WTC11 (cell line): ENCODE results near the gene REPIN1. TPM values are rescaled to one million over a fixed set of nuclear protein-coding genes. Genes with fewer than 3 reads are reported as not detected.

Source experiments
- ATAC-seq: fragments of 200-7000 bp; cut with Tn5 transposase; 2 replicates; pipeline ENCODE4 v1.10.0; 2021; ENCODE audit warnings: mild to moderate bottlenecking, moderate library complexity
- CTCF ChIA-PET: fragments of 300-600 bp; sonication (Branson Sonifier 250); formaldehyde crosslinking; loops from one replicate; lab custom pipeline; 2021; ENCODE audit warnings: antibody characterized with exemption; lab: Charles Lee
- POLR2A ChIA-PET: fragments of 350-600 bp; sonication (Branson Sonifier 250); formaldehyde crosslinking; loops from one replicate; lab custom pipeline; 2021; ENCODE audit warnings: antibody characterized with exemption; lab: Charles Lee
- DNase-seq: peaks from one replicate; pipeline ENCODE4 v3.0.0; 2021; ENCODE audit warnings: low spot score
- H3K27ac Mint-ChIP-seq: 2 replicates; pipeline ENCODE4 v1.8.0; 2021; ENCODE audit warnings: mixed read lengths
- H3K27me3 Mint-ChIP-seq: 2 replicates; pipeline ENCODE4 v1.8.0; 2021; ENCODE audit warnings: low read depth, mild to moderate bottlenecking, moderate library complexity, mixed read lengths
- H3K36me3 Mint-ChIP-seq: 2 replicates; pipeline ENCODE4 v1.8.0; 2021; ENCODE audit warnings: mixed read lengths
- H3K4me1 Mint-ChIP-seq: 2 replicates; pipeline ENCODE4 v1.8.0; 2022; ENCODE audit warnings: mixed read lengths
- H3K4me3 Mint-ChIP-seq: 2 replicates; pipeline ENCODE4 v1.8.0; 2021; ENCODE audit warnings: mild to moderate bottlenecking, moderate library complexity, mixed read lengths
- H3K9me3 Mint-ChIP-seq: 2 replicates; pipeline ENCODE4 v1.8.0; 2021; ENCODE audit warnings: mixed read lengths
- ATF1 ChIP-seq: sonication (generic); formaldehyde crosslinking; IDR thresholded peaks from 2 replicates; pipeline ENCODE4 v1.8.1; 2023; ENCODE audit warnings: mild to moderate bottlenecking, moderate library complexity, missing genetic modification reagents
- EMX1 ChIP-seq: fragments of 250-450 bp; sonication (Bioruptor Pico); IDR thresholded peaks from 2 replicates; pipeline ENCODE4 v1.8.0; 2021; ENCODE audit warnings: mild to moderate bottlenecking
- FOXP1 ChIP-seq: sonication (generic); formaldehyde crosslinking; IDR thresholded peaks from 2 replicates; pipeline ENCODE4 v1.8.0; 2022; ENCODE audit warnings: missing genetic modification reagents, mild to moderate bottlenecking, moderate library complexity, borderline replicate concordance
- GABPB1 ChIP-seq: sonication (generic); formaldehyde crosslinking; IDR thresholded peaks from 2 replicates; pipeline ENCODE4 v1.8.1; 2023; ENCODE audit warnings: mild to moderate bottlenecking, missing genetic modification reagents
- GRHL2 ChIP-seq: fragments of 250-450 bp; sonication (Bioruptor Pico); IDR thresholded peaks from 2 replicates; pipeline ENCODE4 v1.8.0; 2022; ENCODE audit warnings: mild to moderate bottlenecking, moderate library complexity; ENCODE audit not compliant: insufficient replicate concordance, severe bottlenecking
- IRF2 ChIP-seq: sonication (generic); formaldehyde crosslinking; IDR thresholded peaks from 2 replicates; pipeline ENCODE4 v1.8.0; 2022; ENCODE audit warnings: low read depth, missing genetic modification reagents, borderline replicate concordance
- JUN ChIP-seq: sonication (generic); formaldehyde crosslinking; IDR thresholded peaks from 2 replicates; pipeline ENCODE4 v1.8.0; 2023; ENCODE audit warnings: mild to moderate bottlenecking, missing genetic modification reagents
- KAT7 ChIP-seq: sonication (generic); formaldehyde crosslinking; IDR thresholded peaks from 2 replicates; pipeline ENCODE4 v1.8.1; 2023; ENCODE audit warnings: missing genetic modification reagents, mild to moderate bottlenecking, borderline replicate concordance
- NR2C2 ChIP-seq: sonication (generic); formaldehyde crosslinking; IDR thresholded peaks from 2 replicates; pipeline ENCODE4 v1.8.0; 2022; ENCODE audit warnings: mild to moderate bottlenecking, missing genetic modification reagents
- NR3C1 ChIP-seq: sonication (generic); formaldehyde crosslinking; conservative IDR thresholded peaks from 2 replicates; pipeline ENCODE4 v1.8.1; 2023; ENCODE audit warnings: low read depth, mild to moderate bottlenecking, missing genetic modification reagents
- ZBTB21 ChIP-seq: sonication (generic); formaldehyde crosslinking; IDR thresholded peaks from 2 replicates; pipeline ENCODE4 v1.8.1; 2023; ENCODE audit warnings: mild to moderate bottlenecking, missing genetic modification reagents, borderline replicate concordance
- ZNF263 ChIP-seq: sonication (generic); formaldehyde crosslinking; IDR thresholded peaks from 2 replicates; pipeline ENCODE4 v1.8.1; 2022; ENCODE audit warnings: low read depth, mild to moderate bottlenecking, moderate library complexity, missing genetic modification reagents
- ZNF317 ChIP-seq: sonication (generic); formaldehyde crosslinking; IDR thresholded peaks from 2 replicates; pipeline ENCODE4 v1.8.1; 2023; ENCODE audit warnings: low read depth, mild to moderate bottlenecking, moderate library complexity, missing genetic modification reagents, borderline replicate concordance
- ZNF423 ChIP-seq: fragments of 250-450 bp; sonication (Bioruptor Pico); IDR thresholded peaks from 2 replicates; pipeline ENCODE4 v2.1.2; 2022; ENCODE audit warnings: mild to moderate bottlenecking, moderate library complexity
- ZNF671 ChIP-seq: fragments of 250-450 bp; sonication (Bioruptor Pico); IDR thresholded peaks from 2 replicates; pipeline ENCODE4 v1.8.0; 2021; ENCODE audit warnings: mild to moderate bottlenecking
- total RNA-seq: library from RNA; stranded (reverse); gene quantifications from 3 replicates; pipeline ENCODE4 v1.2.3, GENCODE V29; 2021
- TF ChIP-seq, protein P1 (sequence below): fragments of 200-600 bp; IDR thresholded peaks from 2 replicates; pipeline ENCODE4 v1.8.0; 2022; ENCODE audit warnings: antibody characterized with exemption
- TF ChIP-seq, protein P2 (sequence below): sonication (generic); formaldehyde crosslinking; IDR thresholded peaks from 2 replicates; pipeline ENCODE4 v1.8.0; 2023; ENCODE audit warnings: mild to moderate bottlenecking, missing genetic modification reagents
- TF ChIP-seq, protein P3 (sequence below): sonication (generic); formaldehyde crosslinking; conservative IDR thresholded peaks from 2 replicates; pipeline ENCODE4 v1.8.1; 2022; ENCODE audit warnings: mild to moderate bottlenecking, missing genetic modification reagents
- TF ChIP-seq, protein P4 (sequence below): sonication (generic); formaldehyde crosslinking; IDR thresholded peaks from 2 replicates; pipeline ENCODE4 v1.8.1; 2023; ENCODE audit warnings: mild to moderate bottlenecking, missing genetic modification reagents
- TF ChIP-seq, protein P5 (sequence below): fragments of 250-450 bp; sonication (Bioruptor Pico); conservative IDR thresholded peaks from 2 replicates; pipeline ENCODE4 v1.9.0; 2021; ENCODE audit warnings: mild to moderate bottlenecking

REPIN1 gene
- total RNA-seq, 1 experiment from 2014 or later, result 130 TPM

DNA sequence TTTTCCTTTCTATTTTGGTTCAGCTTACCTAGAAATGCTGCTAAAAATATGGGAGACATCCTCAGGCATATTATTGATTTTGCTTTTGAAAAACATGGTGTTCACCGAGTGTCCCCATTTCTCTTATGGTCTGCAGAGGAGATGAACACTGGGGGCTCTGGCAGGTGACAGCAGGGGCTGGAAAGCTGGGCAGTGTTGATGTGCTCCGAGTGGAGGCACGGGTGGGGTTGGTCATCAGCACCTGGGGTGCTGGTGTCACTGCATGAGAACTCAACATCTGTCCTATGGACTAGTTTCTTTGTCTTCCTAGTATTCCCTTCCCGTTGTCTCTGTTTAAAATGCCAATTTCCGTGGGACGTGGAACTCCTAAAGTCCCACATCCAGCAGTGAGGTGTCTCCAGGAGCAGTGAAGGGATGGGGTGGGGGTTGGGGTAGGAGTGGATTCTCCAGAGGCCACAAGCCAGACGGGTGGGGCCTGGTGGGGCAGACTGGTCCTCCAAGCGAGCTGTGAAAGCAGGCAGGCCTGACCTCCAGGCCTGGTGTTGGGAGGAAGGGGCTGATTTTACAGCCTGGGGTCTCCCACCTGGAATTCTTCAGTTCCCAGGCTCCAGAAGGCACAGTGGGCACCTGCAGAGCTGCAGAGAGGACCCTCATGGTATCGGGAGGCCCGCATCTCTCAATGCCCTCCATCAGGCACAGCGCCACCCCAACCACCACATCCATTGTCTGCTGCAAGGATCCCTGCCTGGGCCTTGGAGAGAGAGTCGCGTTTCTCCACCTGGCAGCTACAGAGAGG lies 35.0 kb downstream of the REPIN1 start:
- ChIA-PET POLR2A (interaction anchor here (1.4 to 6.5 kb wide), 6 partner anchors 10 to 67 kb away, joined by 3 to 50 read pairs (median 8); partner anchors contain the start of gene REPIN1), CTCF (interaction anchor here (1.0 to 4.5 kb wide), 6 partner anchors 14 to 610 kb away, joined by 3 to 33 read pairs (median 4); no protein-coding TSS in a partner anchor)
- no peak for ATAC-seq
- DNase-seq, result peak; percentile 17
- Mint-ChIP-seq H3K4me1 (peaks cover 79% of the 10 kb centered on the region), H3K27me3 (no peaks in the 10 kb centered on the region), H3K36me3 (peaks cover 2% of the 10 kb centered on the region; the same call in 1 of the 2 replicates), H3K4me3 (peak overlapping the region; percentile 68), H3K9me3 (no peaks in the 10 kb centered on the region), H3K27ac (peak overlapping the region; percentile 99)
- TF ChIP-seq, protein P1, sequence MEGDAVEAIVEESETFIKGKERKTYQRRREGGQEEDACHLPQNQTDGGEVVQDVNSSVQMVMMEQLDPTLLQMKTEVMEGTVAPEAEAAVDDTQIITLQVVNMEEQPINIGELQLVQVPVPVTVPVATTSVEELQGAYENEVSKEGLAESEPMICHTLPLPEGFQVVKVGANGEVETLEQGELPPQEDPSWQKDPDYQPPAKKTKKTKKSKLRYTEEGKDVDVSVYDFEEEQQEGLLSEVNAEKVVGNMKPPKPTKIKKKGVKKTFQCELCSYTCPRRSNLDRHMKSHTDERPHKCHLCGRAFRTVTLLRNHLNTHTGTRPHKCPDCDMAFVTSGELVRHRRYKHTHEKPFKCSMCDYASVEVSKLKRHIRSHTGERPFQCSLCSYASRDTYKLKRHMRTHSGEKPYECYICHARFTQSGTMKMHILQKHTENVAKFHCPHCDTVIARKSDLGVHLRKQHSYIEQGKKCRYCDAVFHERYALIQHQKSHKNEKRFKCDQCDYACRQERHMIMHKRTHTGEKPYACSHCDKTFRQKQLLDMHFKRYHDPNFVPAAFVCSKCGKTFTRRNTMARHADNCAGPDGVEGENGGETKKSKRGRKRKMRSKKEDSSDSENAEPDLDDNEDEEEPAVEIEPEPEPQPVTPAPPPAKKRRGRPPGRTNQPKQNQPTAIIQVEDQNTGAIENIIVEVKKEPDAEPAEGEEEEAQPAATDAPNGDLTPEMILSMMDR, result no peak
- TF ChIP-seq, protein P2, sequence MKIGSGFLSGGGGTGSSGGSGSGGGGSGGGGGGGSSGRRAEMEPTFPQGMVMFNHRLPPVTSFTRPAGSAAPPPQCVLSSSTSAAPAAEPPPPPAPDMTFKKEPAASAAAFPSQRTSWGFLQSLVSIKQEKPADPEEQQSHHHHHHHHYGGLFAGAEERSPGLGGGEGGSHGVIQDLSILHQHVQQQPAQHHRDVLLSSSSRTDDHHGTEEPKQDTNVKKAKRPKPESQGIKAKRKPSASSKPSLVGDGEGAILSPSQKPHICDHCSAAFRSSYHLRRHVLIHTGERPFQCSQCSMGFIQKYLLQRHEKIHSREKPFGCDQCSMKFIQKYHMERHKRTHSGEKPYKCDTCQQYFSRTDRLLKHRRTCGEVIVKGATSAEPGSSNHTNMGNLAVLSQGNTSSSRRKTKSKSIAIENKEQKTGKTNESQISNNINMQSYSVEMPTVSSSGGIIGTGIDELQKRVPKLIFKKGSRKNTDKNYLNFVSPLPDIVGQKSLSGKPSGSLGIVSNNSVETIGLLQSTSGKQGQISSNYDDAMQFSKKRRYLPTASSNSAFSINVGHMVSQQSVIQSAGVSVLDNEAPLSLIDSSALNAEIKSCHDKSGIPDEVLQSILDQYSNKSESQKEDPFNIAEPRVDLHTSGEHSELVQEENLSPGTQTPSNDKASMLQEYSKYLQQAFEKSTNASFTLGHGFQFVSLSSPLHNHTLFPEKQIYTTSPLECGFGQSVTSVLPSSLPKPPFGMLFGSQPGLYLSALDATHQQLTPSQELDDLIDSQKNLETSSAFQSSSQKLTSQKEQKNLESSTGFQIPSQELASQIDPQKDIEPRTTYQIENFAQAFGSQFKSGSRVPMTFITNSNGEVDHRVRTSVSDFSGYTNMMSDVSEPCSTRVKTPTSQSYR (CRISPR knock-in tag), result no peak
- TF ChIP-seq GABPB1 (CRISPR knock-in tag) (no peak), KAT7 (CRISPR knock-in tag) (no peak), GRHL2 (CRISPR knock-in tag) (no peak), EMX1 (CRISPR knock-in tag) (no peak), ZNF671 (CRISPR knock-in tag) (no peak), JUN (CRISPR knock-in tag) (no peak), ZBTB21 (CRISPR knock-in tag) (no peak)
- TF ChIP-seq, protein P3, sequence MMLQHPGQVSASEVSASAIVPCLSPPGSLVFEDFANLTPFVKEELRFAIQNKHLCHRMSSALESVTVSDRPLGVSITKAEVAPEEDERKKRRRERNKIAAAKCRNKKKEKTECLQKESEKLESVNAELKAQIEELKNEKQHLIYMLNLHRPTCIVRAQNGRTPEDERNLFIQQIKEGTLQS (CRISPR knock-in tag), result no peak

DNA sequence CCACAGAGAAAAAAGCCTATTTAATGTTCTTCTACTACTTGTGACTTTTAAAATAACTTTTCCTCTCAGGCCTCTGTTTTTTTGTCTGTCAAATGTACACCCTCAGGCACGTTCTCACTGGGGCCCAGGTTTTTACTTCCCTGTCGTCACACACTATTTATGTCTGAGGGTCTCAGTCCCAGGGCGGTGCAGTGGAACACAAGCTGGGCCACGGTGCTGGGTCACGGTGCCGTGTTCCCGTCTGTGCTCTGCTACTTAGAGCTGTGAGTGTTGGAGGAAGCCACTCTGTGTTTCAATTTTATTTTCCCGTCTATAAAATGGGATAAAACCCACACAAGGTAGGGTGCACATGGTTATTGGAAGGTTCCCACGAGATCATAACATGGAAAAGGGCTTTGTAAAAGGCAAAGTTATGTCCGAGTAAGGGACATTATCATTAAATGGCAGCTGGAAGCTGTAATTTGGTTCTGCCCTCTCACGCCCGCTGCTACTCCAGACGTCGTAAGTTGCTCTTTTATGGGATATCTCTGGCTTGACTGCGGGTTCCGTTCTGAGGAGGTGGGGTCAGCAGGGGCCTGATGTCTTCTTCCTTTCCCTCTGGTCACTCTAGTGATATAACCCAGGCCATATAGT lies 35.7 kb downstream of the REPIN1 start:
- DNase-seq, result peak; percentile 14
- no peak for ATAC-seq
- Mint-ChIP-seq H3K4me3 (peak overlapping the region; percentile 68), H3K27me3 (no peaks in the 10 kb centered on the region), H3K4me1 (peaks cover 72% of the 10 kb centered on the region), H3K9me3 (no peaks in the 10 kb centered on the region), H3K27ac (peak overlapping the region; percentile 99), H3K36me3 (no peaks in the 10 kb centered on the region; the same call in none of the 2 replicates)
- CTCF ChIA-PET, result interaction anchor here (1.0 to 4.5 kb wide), 4 partner anchors 13 to 609 kb away, joined by 3 to 33 read pairs (median 4); no protein-coding TSS in a partner anchor
- POLR2A ChIA-PET, result interaction anchor here (1.5 to 6.5 kb wide), 4 partner anchors 20 to 67 kb away, joined by 3 to 50 read pairs (median 8); partner anchors contain the start of gene REPIN1
- TF ChIP-seq, protein P4, sequence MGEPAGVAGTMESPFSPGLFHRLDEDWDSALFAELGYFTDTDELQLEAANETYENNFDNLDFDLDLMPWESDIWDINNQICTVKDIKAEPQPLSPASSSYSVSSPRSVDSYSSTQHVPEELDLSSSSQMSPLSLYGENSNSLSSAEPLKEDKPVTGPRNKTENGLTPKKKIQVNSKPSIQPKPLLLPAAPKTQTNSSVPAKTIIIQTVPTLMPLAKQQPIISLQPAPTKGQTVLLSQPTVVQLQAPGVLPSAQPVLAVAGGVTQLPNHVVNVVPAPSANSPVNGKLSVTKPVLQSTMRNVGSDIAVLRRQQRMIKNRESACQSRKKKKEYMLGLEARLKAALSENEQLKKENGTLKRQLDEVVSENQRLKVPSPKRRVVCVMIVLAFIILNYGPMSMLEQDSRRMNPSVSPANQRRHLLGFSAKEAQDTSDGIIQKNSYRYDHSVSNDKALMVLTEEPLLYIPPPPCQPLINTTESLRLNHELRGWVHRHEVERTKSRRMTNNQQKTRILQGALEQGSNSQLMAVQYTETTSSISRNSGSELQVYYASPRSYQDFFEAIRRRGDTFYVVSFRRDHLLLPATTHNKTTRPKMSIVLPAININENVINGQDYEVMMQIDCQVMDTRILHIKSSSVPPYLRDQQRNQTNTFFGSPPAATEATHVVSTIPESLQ (CRISPR knock-in tag), result no peak
- TF ChIP-seq NR3C1, result no peak
- TF ChIP-seq FOXP1, result no peak
- no peak for TF ChIP-seq ZNF317
- TF ChIP-seq, protein P5, sequence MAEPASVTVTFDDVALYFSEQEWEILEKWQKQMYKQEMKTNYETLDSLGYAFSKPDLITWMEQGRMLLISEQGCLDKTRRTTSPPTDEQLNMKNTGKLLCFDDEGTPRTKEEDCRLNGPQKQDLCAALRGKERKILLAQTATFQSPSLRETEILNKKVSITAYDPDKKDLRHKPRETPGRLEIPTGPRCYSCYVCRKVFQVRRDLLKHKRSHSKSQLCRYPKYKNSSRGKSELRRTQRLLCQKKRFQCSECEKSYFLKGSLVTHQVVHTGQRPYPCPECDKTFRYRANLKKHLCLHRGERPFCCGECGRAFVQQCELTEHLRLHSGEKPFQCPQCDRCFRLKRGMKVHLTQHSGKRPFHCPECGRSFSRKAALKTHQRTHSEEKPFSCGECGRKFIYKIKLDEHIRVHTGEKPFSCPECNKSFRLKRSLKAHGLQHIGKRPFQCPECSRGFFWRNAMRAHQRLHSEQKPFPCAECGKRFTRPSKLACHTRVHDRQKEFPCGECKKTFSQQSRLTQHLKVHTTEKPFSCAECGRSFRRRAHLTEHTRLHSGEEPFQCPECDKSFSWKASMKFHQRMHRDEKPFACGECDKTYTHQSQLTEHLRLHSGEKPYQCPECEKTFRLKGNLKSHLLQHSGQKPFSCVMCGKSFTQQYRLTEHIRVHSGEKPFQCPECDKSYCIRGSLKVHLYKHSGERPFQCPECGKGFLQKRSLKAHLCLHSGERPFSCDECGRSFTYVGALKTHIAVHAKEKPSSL (CRISPR knock-in tag), result no peak
- no peak for TF ChIP-seq ZNF423 (CRISPR knock-in tag)
- TF ChIP-seq IRF2 (CRISPR knock-in tag), result no peak
- no peak for TF ChIP-seq ATF1 (CRISPR knock-in tag)
- TF ChIP-seq, protein P2 (CRISPR knock-in tag), result no peak
- TF ChIP-seq NR2C2 (CRISPR knock-in tag), result no peak
- no peak for TF ChIP-seq ZNF263 (CRISPR knock-in tag)
